ENCODE data around the gene PLEKHM3.
"Not testable (repeated sequence)": the region's sequence is repeated elsewhere in the genome, so short reads cannot be mapped to it uniquely, and the experiment has no call there.

The PLEKHM3 gene

GRCh38 chr2:207967121-207967520 lies 58.2 kb downstream of the PLEKHM3 start:
- no peak overlapping the region for H3K27ac ChIP-seq (ENCODE audit: low read depth, low read length)
- H3K9ac ChIP-seq (ENCODE audit: low read depth, low read length), result no peak overlapping the region
- H3K36me3 ChIP-seq (ENCODE audit: control insufficient read depth, insufficient read depth, low read length), result no peaks in the 10 kb centered on the region
- H3K4me1 ChIP-seq (ENCODE audit: control insufficient read depth, insufficient read depth, low read length), result peaks cover 48% of the 10 kb centered on the region
- H3K9me3 ChIP-seq (ENCODE audit: control insufficient read depth, insufficient read depth, low read length), result peaks cover 7% of the 10 kb centered on the region
- no peaks in the 10 kb centered on the region for H3K27me3 ChIP-seq (ENCODE audit: control insufficient read depth, insufficient read depth, low read length)
- H3K4me3 ChIP-seq (ENCODE audit: low read depth, low read length), result no peak overlapping the region

DNA sequence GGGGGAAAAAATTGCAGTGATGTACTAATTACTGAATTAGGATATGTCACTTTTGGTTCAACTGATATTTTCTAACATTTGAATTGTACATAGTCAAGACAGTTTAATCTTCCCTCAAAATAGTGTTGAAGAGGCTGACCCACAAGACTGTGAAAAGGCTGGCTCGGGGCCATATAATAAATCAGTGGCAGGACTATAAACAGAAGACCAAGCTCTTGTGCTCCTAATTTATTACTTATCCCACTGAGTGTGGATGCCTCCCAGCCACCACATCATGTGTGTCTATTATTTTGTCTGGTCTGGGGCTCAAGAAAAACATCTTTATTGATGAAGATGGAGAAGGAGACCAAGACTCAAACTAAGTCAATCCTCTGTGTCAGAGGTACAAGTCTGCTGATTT lies 64.4 kb downstream of the PLEKHM3 start:
- Histone ChIP-seq H3K4me1 (ENCODE audit: control insufficient read depth, insufficient read depth, low read length) (peaks cover 4% of the 10 kb centered on the region), H3K27ac (ENCODE audit: low read depth, low read length) (no peak overlapping the region), H3K27me3 (ENCODE audit: control insufficient read depth, insufficient read depth, low read length) (no peaks in the 10 kb centered on the region), H3K9ac (ENCODE audit: low read depth, low read length) (no peak overlapping the region), H3K9me3 (ENCODE audit: control insufficient read depth, insufficient read depth, low read length) (peaks cover 14% of the 10 kb centered on the region), H3K36me3 (ENCODE audit: control insufficient read depth, insufficient read depth, low read length) (no peaks in the 10 kb centered on the region), H3K4me3 (ENCODE audit: low read depth, low read length) (no peak overlapping the region)

DNA sequence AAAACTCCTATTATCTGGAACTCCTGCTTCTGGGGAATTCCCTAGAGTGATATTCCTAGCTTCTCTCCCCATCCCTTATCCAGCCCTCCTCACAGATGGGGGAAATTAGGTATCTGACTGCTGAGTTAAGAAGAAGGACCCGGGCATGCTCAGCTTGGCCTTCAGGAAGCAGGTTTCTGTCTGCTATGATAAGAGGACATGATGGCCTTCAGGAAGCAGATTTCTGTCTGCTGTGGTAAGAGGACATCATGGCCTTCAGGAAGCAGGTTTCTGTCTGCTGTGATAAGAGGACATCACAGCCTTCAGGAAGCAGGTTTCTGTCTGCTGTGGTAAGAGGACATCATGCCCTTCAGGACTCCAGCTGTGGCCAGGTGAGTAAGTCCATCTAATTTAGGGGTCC lies 65.2 kb downstream of the PLEKHM3 start:
- no peak overlapping the region for H3K9ac ChIP-seq (ENCODE audit: low read depth, low read length)
- H3K27me3 ChIP-seq (ENCODE audit: control insufficient read depth, insufficient read depth, low read length), result no peaks in the 10 kb centered on the region
- no peaks in the 10 kb centered on the region for H3K36me3 ChIP-seq (ENCODE audit: control insufficient read depth, insufficient read depth, low read length)
- no peak overlapping the region for H3K4me3 ChIP-seq (ENCODE audit: low read depth, low read length)
- peaks cover 4% of the 10 kb centered on the region for H3K4me1 ChIP-seq (ENCODE audit: control insufficient read depth, insufficient read depth, low read length)
- peaks cover 14% of the 10 kb centered on the region for H3K9me3 ChIP-seq (ENCODE audit: control insufficient read depth, insufficient read depth, low read length)
- H3K27ac ChIP-seq (ENCODE audit: low read depth, low read length), result no peak overlapping the region

DNA sequence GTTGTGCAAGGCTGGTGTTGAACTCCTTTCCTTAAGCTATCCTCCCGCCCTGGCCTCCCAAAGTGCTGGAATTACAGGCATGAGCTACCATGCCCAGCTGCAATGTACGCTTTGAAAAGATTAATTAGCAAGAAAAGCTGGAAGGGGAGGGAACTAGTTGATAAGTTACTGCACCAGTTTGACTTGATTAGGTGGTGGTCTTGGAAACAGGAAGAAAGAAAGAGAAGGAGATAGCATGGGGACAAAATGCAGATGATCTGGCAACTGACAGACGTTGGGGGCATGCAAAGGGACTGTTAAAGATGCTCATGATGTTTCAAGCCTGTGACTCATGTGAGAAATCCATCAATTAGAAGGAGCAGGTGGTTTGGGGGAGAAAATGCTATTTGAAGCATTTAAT lies 68.6 kb downstream of the PLEKHM3 start:
- Histone ChIP-seq H3K9ac (ENCODE audit: low read depth, low read length) (no peak overlapping the region), H3K4me1 (ENCODE audit: control insufficient read depth, insufficient read depth, low read length) (peaks cover 18% of the 10 kb centered on the region), H3K9me3 (ENCODE audit: control insufficient read depth, insufficient read depth, low read length) (peaks cover 4% of the 10 kb centered on the region), H3K36me3 (ENCODE audit: control insufficient read depth, insufficient read depth, low read length) (no peaks in the 10 kb centered on the region), H3K4me3 (ENCODE audit: low read depth, low read length) (no peak overlapping the region), H3K27ac (ENCODE audit: low read depth, low read length) (no peak overlapping the region), H3K27me3 (ENCODE audit: control insufficient read depth, insufficient read depth, low read length) (no peaks in the 10 kb centered on the region)

GRCh38 chr2:207955456-207955855 lies 69.9 kb downstream of the PLEKHM3 start:
- peaks cover 31% of the 10 kb centered on the region for H3K4me1 ChIP-seq (ENCODE audit: control insufficient read depth, insufficient read depth, low read length)

DNA sequence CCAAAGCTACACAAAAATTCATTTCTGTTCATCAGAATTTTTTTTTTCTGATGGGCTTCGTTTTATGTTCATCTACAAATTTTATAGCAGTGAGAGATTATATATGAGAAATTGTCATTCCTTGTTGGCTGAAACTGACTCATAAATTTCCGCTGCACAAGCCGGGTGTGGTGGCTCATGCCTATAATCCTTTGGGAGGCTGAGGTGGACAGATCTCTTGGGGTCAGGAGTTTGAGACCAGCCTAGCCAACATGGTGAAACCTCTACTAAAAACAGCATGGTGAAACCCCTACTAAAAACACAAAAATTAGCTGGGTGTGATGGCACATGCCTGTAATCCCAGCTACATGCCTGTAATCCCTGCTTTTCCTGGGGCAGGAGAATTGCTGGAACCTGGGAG lies 72.0 kb downstream of the PLEKHM3 start:
- H3K4me3 ChIP-seq (ENCODE audit: low read depth, low read length), result no peak overlapping the region
- H3K27ac ChIP-seq (ENCODE audit: low read depth, low read length), result no peak overlapping the region
- H3K4me1 ChIP-seq (ENCODE audit: control insufficient read depth, insufficient read depth, low read length), result peaks cover 44% of the 10 kb centered on the region
- no peak overlapping the region for H3K9ac ChIP-seq (ENCODE audit: low read depth, low read length)
- no peaks in the 10 kb centered on the region for H3K27me3 ChIP-seq (ENCODE audit: control insufficient read depth, insufficient read depth, low read length)
- H3K36me3 ChIP-seq (ENCODE audit: control insufficient read depth, insufficient read depth, low read length), result no peaks in the 10 kb centered on the region
- H3K9me3 ChIP-seq (ENCODE audit: control insufficient read depth, insufficient read depth, low read length), result no peaks in the 10 kb centered on the region

More at GRCh38 chr2:207955456-207955855, 69.9 kb downstream of the PLEKHM3 start:
- H3K4me3 ChIP-seq (ENCODE audit: low read depth, low read length), result no peak overlapping the region
- H3K9ac ChIP-seq (ENCODE audit: low read depth, low read length), result no peak overlapping the region
- no peaks in the 10 kb centered on the region for H3K36me3 ChIP-seq (ENCODE audit: control insufficient read depth, insufficient read depth, low read length)
- no peak overlapping the region for H3K27ac ChIP-seq (ENCODE audit: low read depth, low read length)
- no peaks in the 10 kb centered on the region for H3K27me3 ChIP-seq (ENCODE audit: control insufficient read depth, insufficient read depth, low read length)
- H3K9me3 ChIP-seq (ENCODE audit: control insufficient read depth, insufficient read depth, low read length), result no peaks in the 10 kb centered on the region

- Histone ChIP-seq H3K36me3 (ENCODE audit: control insufficient read depth, insufficient read depth, low read length) (no peaks in the 10 kb centered on the region), H3K9me3 (ENCODE audit: control insufficient read depth, insufficient read depth, low read length) (no peaks in the 10 kb centered on the region), H3K27me3 (ENCODE audit: control insufficient read depth, insufficient read depth, low read length) (no peaks in the 10 kb centered on the region), H3K27ac (ENCODE audit: low read depth, low read length) (no peak overlapping the region), H3K4me3 (ENCODE audit: low read depth, low read length) (no peak overlapping the region), H3K4me1 (ENCODE audit: control insufficient read depth, insufficient read depth, low read length) (peaks cover 44% of the 10 kb centered on the region), H3K9ac (ENCODE audit: low read depth, low read length) (no peak overlapping the region)
Observed at GRCh38 chr2:207952564-207953345, 72.6 kb downstream of the PLEKHM3 start.

- no peaks in the 10 kb centered on the region for H3K36me3 ChIP-seq (ENCODE audit: control insufficient read depth, insufficient read depth, low read length)
- no peaks in the 10 kb centered on the region for H3K27me3 ChIP-seq (ENCODE audit: control insufficient read depth, insufficient read depth, low read length)
- peak overlapping the region; percentile 40 for H3K27ac ChIP-seq (ENCODE audit: low read depth, low read length)
- no peaks in the 10 kb centered on the region for H3K9me3 ChIP-seq (ENCODE audit: control insufficient read depth, insufficient read depth, low read length)
- 0 out of 2 replicates have a peak overlapping the region, but pooled peaks have one; percentile 26 for H3K4me3 ChIP-seq (ENCODE audit: low read depth, low read length)
- H3K9ac ChIP-seq (ENCODE audit: low read depth, low read length), result no peak overlapping the region
- peaks cover 44% of the 10 kb centered on the region for H3K4me1 ChIP-seq (ENCODE audit: control insufficient read depth, insufficient read depth, low read length)
Observed at GRCh38 chr2:207951734-207952470, 73.4 kb downstream of the PLEKHM3 start.

- Histone ChIP-seq H3K36me3 (ENCODE audit: control insufficient read depth, insufficient read depth, low read length) (no peaks in the 10 kb centered on the region), H3K27ac (ENCODE audit: low read depth, low read length) (peak overlapping the region; percentile 78), H3K9ac (ENCODE audit: low read depth, low read length) (no peak overlapping the region), H3K9me3 (ENCODE audit: control insufficient read depth, insufficient read depth, low read length) (no peaks in the 10 kb centered on the region), H3K27me3 (ENCODE audit: control insufficient read depth, insufficient read depth, low read length) (no peaks in the 10 kb centered on the region), H3K4me1 (ENCODE audit: control insufficient read depth, insufficient read depth, low read length) (peaks cover 44% of the 10 kb centered on the region), H3K4me3 (ENCODE audit: low read depth, low read length) (peak overlapping the region; percentile 26; the same call in 1 of the 2 replicates)
Observed at GRCh38 chr2:207950761-207951114, 74.6 kb downstream of the PLEKHM3 start.

DNA sequence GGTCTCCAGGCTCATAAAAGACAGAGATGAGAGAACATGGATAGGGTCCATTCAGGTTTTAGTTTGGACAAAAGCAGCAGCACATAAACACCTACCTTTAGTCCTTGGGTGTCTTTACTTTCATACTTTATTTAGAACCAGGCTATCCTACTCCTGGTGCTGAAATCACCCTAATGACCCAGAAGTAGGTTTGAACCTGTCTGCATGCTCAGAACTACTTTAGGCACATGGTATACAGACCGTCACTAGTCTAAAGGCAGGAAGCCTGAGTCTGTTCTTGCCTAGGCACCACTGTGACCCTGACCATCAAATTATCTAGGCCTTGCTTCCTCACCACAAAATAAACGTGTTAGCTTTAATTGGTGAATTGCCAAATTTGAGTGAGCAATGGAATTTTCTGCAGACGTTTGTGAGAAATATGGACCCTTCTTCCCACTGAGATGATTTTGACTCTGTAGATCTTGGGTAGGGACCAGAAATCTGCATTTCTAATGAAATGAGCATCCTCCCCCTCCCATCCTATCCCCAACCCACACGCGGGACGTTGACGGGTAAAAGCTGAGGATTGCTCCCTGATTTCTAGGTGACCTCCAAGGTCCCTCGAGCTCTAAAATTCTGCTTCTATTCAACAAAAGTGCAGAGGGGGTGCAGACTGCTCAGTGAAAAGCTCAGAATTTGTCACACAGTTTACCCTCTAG lies 75.1 kb downstream of the PLEKHM3 start:
- Histone ChIP-seq H3K9ac (ENCODE audit: low read depth, low read length) (no peak overlapping the region), H3K27me3 (ENCODE audit: control insufficient read depth, insufficient read depth, low read length) (no peaks in the 10 kb centered on the region), H3K27ac (ENCODE audit: low read depth, low read length) (peak overlapping the region; percentile 78), H3K4me3 (ENCODE audit: low read depth, low read length) (peak overlapping the region; percentile 26; the same call in 1 of the 2 replicates), H3K9me3 (ENCODE audit: control insufficient read depth, insufficient read depth, low read length) (no peaks in the 10 kb centered on the region), H3K4me1 (ENCODE audit: control insufficient read depth, insufficient read depth, low read length) (peaks cover 48% of the 10 kb centered on the region), H3K36me3 (ENCODE audit: control insufficient read depth, insufficient read depth, low read length) (no peaks in the 10 kb centered on the region)

GRCh38 chr2:207949245-207949644 lies 76.1 kb downstream of the PLEKHM3 start:
- H3K9ac ChIP-seq (ENCODE audit: low read depth, low read length); H3K27ac ChIP-seq (ENCODE audit: low read depth, low read length); H3K36me3 ChIP-seq (ENCODE audit: control insufficient read depth, insufficient read depth, low read length); H3K9me3 ChIP-seq (ENCODE audit: control insufficient read depth, insufficient read depth, low read length); H3K27me3 ChIP-seq (ENCODE audit: control insufficient read depth, insufficient read depth, low read length); H3K4me3 ChIP-seq (ENCODE audit: low read depth, low read length): not testable (repeated sequence)
- H3K4me1 ChIP-seq (ENCODE audit: control insufficient read depth, insufficient read depth, low read length), result peaks cover 49% of the 10 kb centered on the region
